ENCODE data around the gene ABHD2. TPM values are rescaled to one million over a fixed set of nuclear protein-coding genes. Genes with fewer than 3 reads are reported as not detected.

Gene ABHD2
- total RNA-seq, 1 experiment from 2014 or later, result 15.6 TPM

GRCh38 chr15:89163271-89164055 is 75.2 kb downstream of the ABHD2 start:
- H4K20me1 ChIP-seq (ENCODE audit: control insufficient read depth, insufficient read depth, insufficient read length), result no peaks in the 10 kb centered on the region
- TF ChIP-seq CTCF (conservative IDR thresholded peaks at IDR 0.05), result no peak
- no peak overlapping the region for H3K27ac ChIP-seq (ENCODE audit: insufficient read length, low read depth, low read length)
- no peaks in the 10 kb centered on the region for H3K23me2 ChIP-seq (ENCODE audit: insufficient read length, low read depth, low read length, poor library complexity, severe bottlenecking)
- no peaks in the 10 kb centered on the region for H3K9me3 ChIP-seq (ENCODE audit: control insufficient read depth, low read depth, low read length)
- no peak overlapping the region for H2AK5ac ChIP-seq (ENCODE audit: insufficient read length, low read length)
- H3K4me2 ChIP-seq (ENCODE audit: insufficient read depth, insufficient read length, low read length), result no peak overlapping the region
- no peak overlapping the region for H3K18ac ChIP-seq (ENCODE audit: insufficient read length, low read depth, low read length)
- Mint-ChIP-seq H3K36me3 (ENCODE audit: insufficient read depth in 1 of 3, low read depth in 3 of 3) (no peaks in the 10 kb centered on the region), H3K27ac (no peak overlapping the region), H3K9me3 (no peaks in the 10 kb centered on the region), H3K4me3 (no peak overlapping the region), H3K27me3 (ENCODE audit: low read depth) (no peaks in the 10 kb centered on the region), H3K4me1 (peaks cover 17 to 18% of the 10 kb centered on the region in 2 experiments)
- H2BK120ac ChIP-seq (ENCODE audit: low read depth, low read length, poor library complexity, severe bottlenecking), result no peak overlapping the region
- no peak overlapping the region for H2AFZ ChIP-seq (ENCODE audit: low read length)
- H4K8ac ChIP-seq (replicated peaks; ENCODE audit: insufficient read length, low read depth, low read length), result no peak overlapping the region
- H3K79me2 ChIP-seq (ENCODE audit: insufficient read depth, low read length), result no peaks in the 10 kb centered on the region
- no peaks in the 10 kb centered on the region for H3K79me1 ChIP-seq (ENCODE audit: insufficient read depth, low read depth, low read length, poor library complexity, severe bottlenecking)
- no peaks in the 10 kb centered on the region for H3K27me3 ChIP-seq (ENCODE audit: insufficient read depth, low read length)
- H4K5ac ChIP-seq (ENCODE audit: insufficient read length, low read depth, low read length), result no peak overlapping the region
- H2BK12ac ChIP-seq (ENCODE audit: insufficient read length, low read depth, low read length), result no peak overlapping the region
- no peak overlapping the region for H2BK5ac ChIP-seq (ENCODE audit: insufficient read length, low read length)
- WGBS (ENCODE audit: extremely low coverage, insufficient read length, low lambda C conversion rate), result no CpG with 5 or more reads among the region's 5 CpGs
- H2BK20ac ChIP-seq (ENCODE audit: low read depth, low read length, poor library complexity, severe bottlenecking), result no peak overlapping the region
- no peak overlapping the region for H3K14ac ChIP-seq (ENCODE audit: insufficient read depth, low read length)
- H3K23ac ChIP-seq (ENCODE audit: insufficient read length, low read depth, low read length), result no peak overlapping the region
- H3T11ph ChIP-seq (ENCODE audit: low read length), result no peak overlapping the region
- H4K91ac ChIP-seq (ENCODE audit: insufficient read length, low read depth, low read length), result no peak overlapping the region
- H3K56ac ChIP-seq (ENCODE audit: insufficient read length, low read depth, low read length), result no peak overlapping the region
- H3K4me1 ChIP-seq (ENCODE audit: insufficient read depth, low read length), result 0 out of 2 replicates have a peak, but pooled peaks cover 6% of the 10 kb centered on the region
- no peak overlapping the region for H3K9ac ChIP-seq (ENCODE audit: extremely low read depth, insufficient read length, low read length)
- H2BK15ac ChIP-seq (ENCODE audit: low read depth, low read length), result no peak overlapping the region
- H3K4ac ChIP-seq (ENCODE audit: low read depth, low read length), result no peak overlapping the region
- DNase-seq, result no peak
